ENCODE measurements around the gene GFRAL.
A peak's percentile ranks its signal among the peaks of the same experiment; 100 is the strongest.
"Not testable (repeated sequence)": the region's sequence is repeated elsewhere in the genome, so short reads cannot be mapped to it uniquely, and the experiment has no call there.

Gene GFRAL, protein sequence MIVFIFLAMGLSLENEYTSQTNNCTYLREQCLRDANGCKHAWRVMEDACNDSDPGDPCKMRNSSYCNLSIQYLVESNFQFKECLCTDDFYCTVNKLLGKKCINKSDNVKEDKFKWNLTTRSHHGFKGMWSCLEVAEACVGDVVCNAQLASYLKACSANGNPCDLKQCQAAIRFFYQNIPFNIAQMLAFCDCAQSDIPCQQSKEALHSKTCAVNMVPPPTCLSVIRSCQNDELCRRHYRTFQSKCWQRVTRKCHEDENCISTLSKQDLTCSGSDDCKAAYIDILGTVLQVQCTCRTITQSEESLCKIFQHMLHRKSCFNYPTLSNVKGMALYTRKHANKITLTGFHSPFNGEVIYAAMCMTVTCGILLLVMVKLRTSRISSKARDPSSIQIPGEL

DNA sequence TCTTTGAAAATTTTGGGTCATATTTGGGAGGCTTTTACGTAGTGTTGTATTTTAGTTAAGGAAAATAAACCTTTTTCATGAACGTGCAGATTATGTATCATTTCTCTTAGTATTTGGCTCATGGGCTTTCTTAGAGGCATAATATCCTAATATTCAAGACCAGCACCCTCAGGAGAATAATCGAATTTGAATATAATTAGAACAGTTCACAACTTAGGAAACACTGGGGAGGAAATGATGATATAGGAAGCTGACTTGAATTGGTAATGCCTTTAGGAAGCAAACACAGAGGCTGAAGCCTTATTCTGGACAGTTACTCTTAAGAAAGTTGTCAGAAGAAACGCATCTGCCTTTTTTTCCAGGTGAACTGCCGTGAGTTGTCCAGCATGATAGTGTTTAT is at the start of gene GFRAL:
GFRAL (plus strand) TSS at position 301 of the 400 bp plus-strand sequence; CDS start at position 387, 86 bp downstream.
- DNase-seq = no peak

- DNase-seq = peak; percentile 59
Observed at GRCh38 chr6:55277646-55278045, 49.6 kb upstream of the GFRAL start.

GRCh38 chr6:55281215-55281614 is 46.1 kb upstream of the GFRAL start:
- no peak for DNase-seq

GRCh38 chr6:55282115-55282514 is 45.2 kb upstream of the GFRAL start:
- no peak for DNase-seq

GRCh38 chr6:55286824-55287223 is 40.4 kb upstream of the GFRAL start:
- no peak for DNase-seq

DNA sequence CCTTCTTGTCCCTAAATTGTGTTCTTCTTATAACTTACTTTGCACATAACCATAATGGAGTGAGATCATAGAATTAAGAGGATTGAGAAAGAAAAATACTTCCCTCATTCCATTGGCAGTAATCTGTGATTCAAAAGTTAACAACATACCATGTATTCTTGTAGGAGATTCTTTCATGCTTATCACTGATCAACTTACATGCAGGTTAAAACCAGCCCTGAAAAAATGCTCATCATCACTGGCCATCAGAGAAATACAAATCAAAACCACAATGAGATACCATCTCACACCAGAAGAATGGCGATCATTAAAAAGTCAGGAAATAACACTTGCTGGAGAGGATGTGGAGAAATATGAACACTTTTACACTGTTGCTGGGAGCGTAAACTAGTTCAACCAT is 36.5 kb upstream of the GFRAL start:
- no peak for DNase-seq

- no peak for DNase-seq
Observed at GRCh38 chr6:55293116-55293515, 34.2 kb upstream of the GFRAL start.

DNA sequence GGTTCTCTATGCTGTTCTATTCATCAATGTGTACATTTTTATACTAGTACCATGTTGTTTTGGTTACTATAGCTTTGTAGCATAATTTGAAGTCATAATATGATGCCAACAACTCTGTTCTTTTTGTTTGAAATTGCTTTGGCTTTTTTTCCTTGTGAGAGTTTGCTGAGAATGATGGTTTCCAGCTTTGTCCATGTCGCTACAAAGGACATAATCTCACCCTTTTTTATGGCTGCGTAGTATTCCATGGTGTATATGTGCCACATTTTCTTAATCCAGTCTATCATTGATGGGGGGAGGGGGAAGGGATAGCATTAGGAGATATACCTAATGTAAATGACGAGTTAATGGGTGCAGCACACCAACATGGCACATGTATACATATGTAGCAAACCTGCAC is 30.1 kb upstream of the GFRAL start:
- DNase-seq = not testable (repeated sequence)

- no peak for DNase-seq
Observed at GRCh38 chr6:55299286-55299985, 27.8 kb upstream of the GFRAL start.

GRCh38 chr6:55304747-55305146 is 22.5 kb upstream of the GFRAL start:
- DNase-seq = no peak

DNA sequence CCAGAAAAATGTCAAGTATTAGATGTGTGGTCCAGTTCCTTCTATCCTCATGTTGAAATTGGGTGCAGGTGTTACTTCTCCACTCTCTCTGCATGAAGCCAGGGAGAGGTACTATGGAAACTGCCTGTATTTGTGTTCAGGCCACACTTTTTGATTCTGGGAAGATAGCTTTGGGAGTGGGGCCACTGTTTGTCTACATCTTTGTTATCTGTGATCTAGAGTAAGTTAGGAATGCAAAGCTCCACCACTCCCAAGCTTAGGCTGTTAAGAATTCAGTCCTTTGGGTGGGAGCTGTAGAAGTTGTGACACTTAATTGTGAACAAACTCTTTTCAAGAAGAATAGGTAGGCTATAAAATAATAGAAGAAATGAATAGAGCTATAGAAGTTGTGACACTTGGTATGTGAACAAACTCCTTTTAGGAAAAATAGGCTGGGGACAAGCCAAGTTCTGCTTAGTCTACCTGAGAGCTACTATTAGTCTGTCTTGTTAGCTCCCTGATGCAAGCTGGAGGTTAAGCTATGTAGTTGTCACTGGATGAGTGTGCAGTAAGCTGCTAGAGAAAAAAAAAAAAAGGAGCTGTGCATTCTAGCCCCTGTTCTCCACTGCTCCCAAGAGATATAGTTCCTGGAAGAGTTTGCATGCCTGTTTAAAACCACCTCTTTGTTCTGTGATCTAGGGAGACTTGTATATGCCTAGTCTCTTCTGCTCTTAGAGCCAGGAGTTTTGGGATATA is 7.1 kb upstream of the GFRAL start:
- DNase-seq = peak; percentile 55

DNA sequence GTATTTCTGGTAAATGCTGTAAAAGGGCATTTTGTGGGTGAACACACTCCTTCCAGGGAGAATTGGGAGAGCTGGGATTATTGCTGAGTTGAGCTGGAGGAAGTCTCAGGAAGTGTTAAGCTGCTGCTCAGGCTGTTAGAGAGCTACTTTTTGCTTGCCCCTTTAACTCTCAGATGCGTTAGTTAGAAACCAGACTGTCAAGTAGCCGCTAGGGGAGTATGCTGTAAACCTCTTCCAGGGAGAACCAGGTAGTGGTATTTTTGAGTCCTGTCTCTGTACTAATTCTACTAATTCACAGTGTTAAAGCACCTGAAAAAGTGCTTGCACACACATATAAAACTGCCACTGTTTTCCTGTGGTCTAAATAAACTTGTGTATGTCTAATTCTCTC is 6.6 kb upstream of the GFRAL start:
- DNase-seq = no peak

GRCh38 chr6:55377150-55377549 is 49.9 kb downstream of the GFRAL start:
- no peak for DNase-seq

GRCh38 chr6:55379471-55379870 is 52.2 kb downstream of the GFRAL start:
- no peak for DNase-seq

DNA sequence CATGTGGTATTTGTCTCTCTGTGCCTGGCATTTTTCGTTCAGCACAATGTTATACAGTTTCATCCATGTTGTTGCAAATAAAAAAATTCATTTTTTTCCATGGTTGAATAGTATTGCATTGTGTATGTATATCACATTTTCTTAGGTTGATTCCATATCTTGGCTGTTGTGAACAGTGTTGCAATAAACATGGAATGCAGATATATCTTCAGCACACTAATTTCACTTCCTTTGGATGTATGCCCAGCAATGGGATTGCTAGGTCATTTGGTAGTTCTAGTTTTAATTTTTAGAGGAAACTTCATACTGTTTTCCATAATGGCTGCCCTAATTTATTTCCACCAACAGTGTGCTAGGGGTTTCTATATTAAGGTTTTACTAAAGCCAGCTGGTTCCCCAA is 52.6 kb downstream of the GFRAL start:
- no peak for DNase-seq

DNA sequence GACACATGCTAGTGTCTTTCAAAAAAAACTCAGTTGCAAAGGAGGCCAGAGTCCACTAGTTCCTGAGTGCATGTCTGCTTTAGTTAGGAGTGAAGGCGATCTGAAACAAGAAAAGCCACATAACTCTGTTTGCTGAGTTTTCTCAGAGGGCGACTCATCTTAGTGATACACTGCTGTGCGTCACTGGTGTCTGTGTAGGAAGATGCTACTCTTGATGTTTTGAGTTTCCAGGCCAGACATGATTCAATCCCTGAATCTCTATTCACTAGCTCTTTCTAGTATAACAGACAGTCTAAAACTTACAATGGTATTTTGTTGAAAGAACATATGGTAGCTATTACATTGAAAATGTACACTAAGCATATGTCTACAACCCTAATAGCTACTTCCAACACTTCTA is 60.9 kb downstream of the GFRAL start:
- DNase-seq = peak; percentile 67

GRCh38 chr6:55395871-55396270 is 68.6 kb downstream of the GFRAL start:
- no peak for DNase-seq

- DNase-seq = no peak
Observed at GRCh38 chr6:55397986-55398385, 70.7 kb downstream of the GFRAL start.

GRCh38 chr6:55399351-55399750 is 72.1 kb downstream of the GFRAL start:
- DNase-seq = no peak

GRCh38 chr6:55405474-55406235 is 78.4 kb downstream of the GFRAL start:
- DNase-seq = peak; percentile 52

DNA sequence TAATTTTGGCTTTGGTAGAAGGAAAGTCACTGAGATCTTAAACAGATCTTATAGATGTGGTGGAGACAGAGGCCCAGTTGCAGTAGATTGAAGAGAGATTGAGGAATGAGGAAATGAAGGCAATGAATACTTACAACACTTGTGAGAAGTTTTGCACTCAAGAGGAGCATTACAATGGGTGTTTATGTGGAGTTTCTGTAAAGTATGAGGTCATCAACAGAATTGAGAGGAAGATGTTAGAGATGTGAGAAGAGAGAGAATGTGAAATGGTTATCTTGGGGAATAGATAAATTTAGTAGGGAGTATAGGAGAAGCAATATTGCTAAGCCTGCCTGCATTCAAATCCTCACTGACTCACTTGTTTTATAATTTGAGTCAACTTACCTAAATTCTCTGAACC is 83.4 kb downstream of the GFRAL start:
- DNase-seq = no peak

- no peak for DNase-seq
Observed at GRCh38 chr6:55423933-55424332, 96.7 kb downstream of the GFRAL start.
